PC-3 (cell line): ENCODE measurements around the gene GFY. TPM values are rescaled to one million over a fixed set of nuclear protein-coding genes. Genes with fewer than 3 reads are reported as not detected.

Experiments used
- ATAC-seq: fragments of 200-7000 bp; cut with Tn5 transposase; 2 replicates; pipeline ENCODE4 v1.9.1; 2020; ENCODE audit warnings: mild to moderate bottlenecking, moderate library complexity
- BruUV-seq: library from RNA; stranded (reverse); fragments of 400-500 nt; replicated peaks from 2 replicates; lab custom pipeline; 2021; lab: Mats Ljungman, UMichigan
- CTCF ChIA-PET: fragments of 300-600 bp; sonication (Branson Sonifier 250); formaldehyde crosslinking; loops from one replicate; lab custom pipeline; 2022; ENCODE audit warnings: antibody characterized with exemption; lab: Charles Lee
- POLR2A ChIA-PET: fragments of 300-600 bp; sonication (Branson Sonifier 250); formaldehyde crosslinking; loops from one replicate; lab custom pipeline; 2022; ENCODE audit warnings: antibody characterized with exemption; ENCODE audit not compliant: unreplicated experiment; lab: Charles Lee
- DNase-seq: peaks from one replicate; pipeline ENCODE4 v3.0.0-alpha.2; 2015
- H2AFZ ChIP-seq: fragments of 300-600 bp; sonication (generic); 2 replicates; pipeline ENCODE4 v1.6.0; 2016; ENCODE audit warnings: antibody characterized with exemption, low read length
- H3F3A ChIP-seq: fragments of 300-600 bp; sonication (generic); one replicate; pipeline ENCODE4 v1.6.0; 2017; ENCODE audit warnings: antibody characterized with exemption, low read length, control low read depth, mild to moderate bottlenecking; ENCODE audit not compliant: unreplicated experiment
- H3K27ac ChIP-seq: fragments of 300-600 bp; sonication (generic); 2 replicates; pipeline ENCODE4 v1.5.1; 2016; ENCODE audit warnings: mild to moderate bottlenecking, low read length
- H3K27me3 ChIP-seq: fragments of 300-600 bp; sonication (generic); 2 replicates; pipeline ENCODE4 v1.6.1; 2016; ENCODE audit warnings: low read length, mixed read lengths
- H3K36me3 ChIP-seq: fragments of 300-600 bp; sonication (generic); 2 replicates; pipeline ENCODE4 v1.6.1; 2016; ENCODE audit warnings: low read depth, mixed run types, low read length, mixed read lengths
- H3K4me1 ChIP-seq: fragments of 300-600 bp; sonication (generic); 2 replicates; pipeline ENCODE4 v1.5.1; 2016; ENCODE audit warnings: low read length; ENCODE audit not compliant: insufficient read depth
- H3K4me2 ChIP-seq: fragments of 300-600 bp; sonication (generic); 2 replicates; pipeline ENCODE4 v1.6.0; 2016; ENCODE audit warnings: low read length
- H3K4me3 ChIP-seq: fragments of 300-600 bp; sonication (generic); 2 replicates; pipeline ENCODE4 v1.5.1; 2016; ENCODE audit warnings: mild to moderate bottlenecking, low read length, mixed read lengths
- H3K79me2 ChIP-seq: fragments of 300-600 bp; sonication (generic); 2 replicates; pipeline ENCODE4 v1.6.1; 2017; ENCODE audit warnings: low read length, mixed read lengths
- H3K9ac ChIP-seq: fragments of 300-600 bp; sonication (generic); 2 replicates; pipeline ENCODE4 v1.6.0; 2016; ENCODE audit warnings: mild to moderate bottlenecking, low read length
- H3K9me2 ChIP-seq: fragments of 300-600 bp; sonication (generic); replicated peaks from 2 replicates; pipeline ENCODE4 v1.6.1; 2016; ENCODE audit warnings: mixed run types, low read length, mixed read lengths
- H3K9me3 ChIP-seq: fragments of 300-600 bp; sonication (generic); 2 replicates; pipeline ENCODE4 v1.6.1; 2016; ENCODE audit warnings: low read length, mixed read lengths
- H4K20me1 ChIP-seq: fragments of 300-600 bp; sonication (generic); 2 replicates; pipeline ENCODE4 v1.6.1; 2016; ENCODE audit warnings: low read length, mixed read lengths
- EZH2 ChIP-seq: fragments of 300-600 bp; sonication (generic); IDR thresholded peaks from one replicate; pipeline ENCODE4 v1.6.1; 2017; ENCODE audit warnings: antibody characterized with exemption, mild to moderate bottlenecking, low read length; ENCODE audit not compliant: unreplicated experiment
- EZH2phosphoT487 ChIP-seq: fragments of 300-600 bp; sonication (generic); IDR thresholded peaks from 2 replicates; pipeline ENCODE4 v1.6.1; 2018; ENCODE audit warnings: mild to moderate bottlenecking, antibody characterized with exemption, low read length, borderline replicate concordance
- intact Hi-C: fragments of 100-400 bp; cut with micrococcal nuclease; formaldehyde crosslinking; loops from 2 replicates; pipeline ENCODE4 v1.9.0; 2023
- total RNA-seq: library from RNA; depleted of rRNA; stranded (reverse); fragments of >200 nt; gene quantifications from 2 replicates; pipeline ENCODE4 v1.2.3, GENCODE V29; 2014
- TF ChIP-seq, protein P1 (sequence below): fragments of 300-600 bp; sonication (generic); conservative IDR thresholded peaks from 2 replicates; pipeline ENCODE4 v1.5.1; 2017; ENCODE audit warnings: antibody characterized with exemption, low read depth, mild to moderate bottlenecking, low read length

The GFY gene
- total RNA-seq, 1 experiment from 2014 or later = not detected

DNA sequence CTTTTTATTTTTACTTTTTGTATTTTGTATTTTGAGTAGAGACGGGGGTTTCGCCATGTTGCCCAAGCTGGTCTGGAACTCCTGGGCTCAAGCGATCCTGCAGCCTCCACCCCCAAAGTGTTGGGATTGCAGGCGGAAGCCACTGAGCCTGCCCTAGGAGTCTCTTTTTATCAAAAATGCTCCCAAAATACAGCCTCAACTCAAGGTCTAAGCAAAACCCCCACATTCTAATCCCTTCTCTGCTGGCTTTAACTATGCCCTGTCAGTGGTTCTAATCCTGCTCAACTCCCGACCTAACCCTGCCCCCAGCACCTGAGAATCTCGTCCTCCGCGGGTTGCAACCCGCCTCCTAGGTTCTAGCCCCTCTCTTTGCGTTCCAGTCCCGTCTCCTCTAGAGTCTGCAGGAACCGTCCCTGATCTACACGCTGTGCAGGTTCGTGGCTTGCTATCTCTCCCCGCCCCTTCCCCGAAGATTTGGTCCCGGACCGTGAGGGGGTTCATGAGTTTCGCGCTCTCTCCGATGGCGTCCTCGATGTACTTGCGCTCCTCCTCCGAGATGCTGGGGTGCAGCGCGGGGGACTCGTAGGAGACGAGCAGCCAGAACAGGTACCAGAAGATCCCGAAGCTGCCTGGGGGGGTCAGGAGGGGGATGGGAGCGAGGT lies 8.2 kb downstream of the GFY start:
- Histone ChIP-seq H3K9me3 (no peaks in the 10 kb centered on the region), H3K27me3 (peaks cover 28% of the 10 kb centered on the region), H3K9me2 (no peaks in the 10 kb centered on the region), H3K36me3 (no peaks in the 10 kb centered on the region), H3K4me1 (0 out of 2 replicates have a peak, but pooled peaks cover 2% of the 10 kb centered on the region), H3F3A (no peaks in the 10 kb centered on the region), H3K27ac (no peak overlapping the region), H3K79me2 (no peaks in the 10 kb centered on the region), H3K4me2 (no peak overlapping the region), H2AFZ (no peak overlapping the region), H3K9ac (no peak overlapping the region), H4K20me1 (no peaks in the 10 kb centered on the region), H3K4me3 (no peak overlapping the region)
- no peak for DNase-seq
- BruUV-seq = no TSS peak
- TF ChIP-seq EZH2phosphoT487 (no peak), EZH2 (no peak)
- TF ChIP-seq, protein P1, sequence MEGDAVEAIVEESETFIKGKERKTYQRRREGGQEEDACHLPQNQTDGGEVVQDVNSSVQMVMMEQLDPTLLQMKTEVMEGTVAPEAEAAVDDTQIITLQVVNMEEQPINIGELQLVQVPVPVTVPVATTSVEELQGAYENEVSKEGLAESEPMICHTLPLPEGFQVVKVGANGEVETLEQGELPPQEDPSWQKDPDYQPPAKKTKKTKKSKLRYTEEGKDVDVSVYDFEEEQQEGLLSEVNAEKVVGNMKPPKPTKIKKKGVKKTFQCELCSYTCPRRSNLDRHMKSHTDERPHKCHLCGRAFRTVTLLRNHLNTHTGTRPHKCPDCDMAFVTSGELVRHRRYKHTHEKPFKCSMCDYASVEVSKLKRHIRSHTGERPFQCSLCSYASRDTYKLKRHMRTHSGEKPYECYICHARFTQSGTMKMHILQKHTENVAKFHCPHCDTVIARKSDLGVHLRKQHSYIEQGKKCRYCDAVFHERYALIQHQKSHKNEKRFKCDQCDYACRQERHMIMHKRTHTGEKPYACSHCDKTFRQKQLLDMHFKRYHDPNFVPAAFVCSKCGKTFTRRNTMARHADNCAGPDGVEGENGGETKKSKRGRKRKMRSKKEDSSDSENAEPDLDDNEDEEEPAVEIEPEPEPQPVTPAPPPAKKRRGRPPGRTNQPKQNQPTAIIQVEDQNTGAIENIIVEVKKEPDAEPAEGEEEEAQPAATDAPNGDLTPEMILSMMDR = no peak
- POLR2A ChIA-PET = no interaction called here
- intact Hi-C loops = no loop called here
- CTCF ChIA-PET = no interaction called here
- no peak for ATAC-seq

DNA sequence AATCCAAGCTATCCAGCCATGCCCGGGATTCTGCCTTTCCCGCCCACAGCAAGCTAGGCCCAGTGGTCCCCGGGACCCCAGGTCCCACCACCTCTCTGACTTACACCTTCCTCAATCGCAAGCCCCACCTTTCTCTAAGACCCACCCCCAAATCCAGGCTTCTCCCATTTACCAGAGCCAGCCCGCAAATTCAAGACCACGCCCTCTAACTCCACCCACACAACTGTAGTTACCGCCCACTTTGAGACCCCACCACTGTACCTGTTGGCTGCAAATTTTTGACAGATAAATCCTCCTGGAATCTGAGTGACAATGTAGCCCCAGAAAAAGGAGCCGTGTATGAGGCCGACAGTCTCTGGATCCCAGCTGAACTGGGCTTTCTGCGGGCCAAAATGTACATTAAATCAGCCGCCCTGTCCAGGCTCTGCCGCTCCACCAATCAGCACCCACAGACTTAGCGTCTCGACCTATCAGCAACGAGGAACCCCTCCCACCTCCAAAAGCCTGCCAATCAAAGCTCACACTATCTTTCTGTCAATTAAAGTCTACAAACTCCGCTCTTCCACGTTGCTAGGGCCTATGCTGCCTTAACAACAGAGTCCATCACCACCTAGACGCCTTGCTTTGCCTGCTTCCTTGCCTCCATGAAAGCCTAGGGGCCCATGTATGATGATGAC lies 9.9 kb downstream of the GFY start:
- Histone ChIP-seq H3K36me3 (no peaks in the 10 kb centered on the region), H3F3A (no peaks in the 10 kb centered on the region), H3K4me1 (no peaks in the 10 kb centered on the region), H3K4me3 (no peak overlapping the region), H3K27ac (no peak overlapping the region), H2AFZ (no peak overlapping the region), H3K4me2 (no peak overlapping the region), H3K79me2 (no peaks in the 10 kb centered on the region), H3K27me3 (peaks cover 38% of the 10 kb centered on the region), H3K9me3 (no peaks in the 10 kb centered on the region), H3K9me2 (no peaks in the 10 kb centered on the region), H3K9ac (no peak overlapping the region), H4K20me1 (no peaks in the 10 kb centered on the region)
- ChIA-PET POLR2A (no interaction called here), CTCF (no interaction called here)
- TF ChIP-seq, protein P1 = no peak
- TF ChIP-seq EZH2 (no peak), EZH2phosphoT487 (no peak)
- BruUV-seq = no TSS peak
- ATAC-seq = no peak
- intact Hi-C loops = no loop called here
- DNase-seq = no peak

DNA sequence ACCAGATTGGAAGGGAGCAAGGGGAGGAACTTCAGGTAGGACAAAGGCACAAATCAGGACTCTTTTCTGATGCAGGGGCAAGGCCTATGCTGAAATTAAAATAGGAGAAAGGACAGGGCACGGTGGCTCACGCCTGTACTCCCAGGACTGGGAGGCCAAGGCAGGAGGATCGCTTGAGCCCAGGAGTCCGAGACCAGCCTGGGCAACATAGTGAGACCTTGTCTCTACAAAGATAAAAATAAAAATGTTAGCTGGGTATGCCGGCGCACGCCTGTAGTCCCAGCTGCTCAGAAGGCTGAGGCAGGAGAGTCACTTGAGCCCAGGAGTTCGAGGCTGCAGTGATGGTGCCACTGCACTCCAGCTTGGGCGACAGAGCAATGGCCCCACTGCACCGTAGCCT lies 10.5 kb downstream of the GFY start:
- no peaks in the 10 kb centered on the region for H3K4me1 ChIP-seq
- H4K20me1 ChIP-seq = no peaks in the 10 kb centered on the region
- no peak overlapping the region for H3K27ac ChIP-seq
- peaks cover 44% of the 10 kb centered on the region for H3K27me3 ChIP-seq
- ChIA-PET POLR2A (no interaction called here), CTCF (no interaction called here)
- no peak overlapping the region for H3K4me2 ChIP-seq
- H3K9me2 ChIP-seq = no peaks in the 10 kb centered on the region
- TF ChIP-seq, protein P1 = no peak
- TF ChIP-seq EZH2phosphoT487 = no peak
- no peak for TF ChIP-seq EZH2
- no peaks in the 10 kb centered on the region for H3K79me2 ChIP-seq
- DNase-seq (no peak), ATAC-seq (no peak)
- intact Hi-C loops = no loop called here
- no peak overlapping the region for H2AFZ ChIP-seq
- H3K9me3 ChIP-seq = no peaks in the 10 kb centered on the region
- no peak overlapping the region for H3K4me3 ChIP-seq
- H3F3A ChIP-seq = no peaks in the 10 kb centered on the region
- H3K9ac ChIP-seq = no peak overlapping the region
- no peaks in the 10 kb centered on the region for H3K36me3 ChIP-seq
- no TSS peak for BruUV-seq
